ENCODE results near the gene ZFAND2A.
A peak's percentile ranks its signal among the peaks of the same experiment; 100 is the strongest.
"Not testable (repeated sequence)": the region's sequence is repeated elsewhere in the genome, so short reads cannot be mapped to it uniquely, and the experiment has no call there.

The ZFAND2A gene

GRCh38 chr7:1159891-1160669 is at the start of gene ZFAND2A:
Gene ZFAND2A (minus strand): TSS chr7:1160196. CDS start chr7:1158212, 1,984 bp downstream.
- peak; percentile 99 for DNase-seq

GRCh38 chr7:1209097-1209496 is 49.1 kb upstream of the ZFAND2A start:
- DNase-seq = no peak

- not testable (repeated sequence) for DNase-seq
Observed at GRCh38 chr7:1205742-1206141, 45.7 kb upstream of the ZFAND2A start.

DNA sequence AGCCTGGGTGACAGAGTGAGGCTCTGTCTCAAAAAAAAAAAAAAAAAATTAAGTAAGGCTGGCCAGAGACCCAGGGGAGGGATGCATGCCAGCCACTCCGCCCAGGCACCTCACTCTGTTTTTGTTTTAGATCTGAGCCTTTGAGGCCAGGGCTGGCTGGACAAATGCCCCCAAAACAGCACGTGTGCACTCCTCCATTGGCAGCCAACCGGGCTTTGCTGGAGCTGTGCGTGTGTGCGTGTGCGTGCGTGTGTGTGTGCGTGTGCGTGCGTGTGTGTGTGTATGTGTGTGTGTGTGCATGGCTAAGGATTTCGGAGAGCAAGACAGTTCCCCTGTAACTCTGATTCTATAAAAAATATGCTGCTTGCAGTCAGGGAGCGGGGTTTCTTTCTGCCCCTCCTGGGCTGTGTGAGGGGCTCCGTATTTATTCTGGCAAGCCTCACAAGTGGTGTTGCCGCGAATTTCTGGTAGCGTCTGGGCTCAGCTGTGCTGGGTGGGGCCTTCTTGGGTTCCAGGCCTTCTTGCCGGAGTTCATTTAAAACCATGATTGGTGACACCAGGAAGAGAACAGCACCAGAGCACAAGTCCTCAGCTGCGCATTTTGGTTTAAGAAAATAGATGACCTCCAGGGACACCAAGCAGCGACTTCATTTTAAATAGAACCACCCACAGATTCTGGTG is 44.6 kb upstream of the ZFAND2A start:
- DNase-seq = no peak

DNA sequence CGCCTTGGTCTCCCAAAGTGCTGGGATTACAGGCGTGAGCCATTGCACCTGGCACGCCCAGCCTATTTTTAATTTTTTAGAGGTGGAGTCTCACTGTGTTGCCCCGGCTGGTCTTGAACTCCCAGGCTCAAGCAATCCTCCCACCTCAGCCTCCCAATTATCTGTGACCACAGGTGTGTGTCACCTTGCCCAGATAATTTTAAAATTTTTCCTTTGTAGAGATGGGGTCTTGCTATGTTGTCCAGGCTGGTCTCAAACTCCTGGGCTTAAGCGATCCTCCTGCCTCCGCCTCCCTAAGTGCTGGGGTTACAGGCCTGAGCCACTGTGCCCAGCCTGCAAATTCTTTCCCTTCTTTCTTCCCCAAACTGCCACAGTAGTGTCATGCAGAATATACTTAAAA is 42.9 kb upstream of the ZFAND2A start:
- not testable (repeated sequence) for DNase-seq

- no peak for DNase-seq
Observed at GRCh38 chr7:1201916-1202315, 41.9 kb upstream of the ZFAND2A start.

DNA sequence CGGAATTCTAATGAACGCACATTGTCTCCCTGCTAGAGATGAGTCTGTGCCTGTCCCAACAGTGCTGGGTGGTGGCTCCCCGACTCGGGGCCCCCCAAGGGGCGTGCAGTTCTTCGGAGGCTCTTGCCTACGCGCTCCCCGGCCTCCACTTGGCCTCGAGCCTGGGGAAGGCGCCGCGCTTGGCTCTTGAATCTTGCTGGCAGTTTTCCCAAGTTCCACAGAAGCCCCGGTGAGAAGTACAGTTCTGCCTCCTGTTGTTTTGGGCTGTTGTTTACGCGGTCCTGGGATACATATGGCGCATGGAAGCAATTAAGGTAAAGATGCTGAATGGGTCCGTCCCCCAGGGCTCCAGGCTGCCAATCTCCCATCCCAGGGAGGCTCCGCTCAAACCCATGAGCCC is 40.0 kb upstream of the ZFAND2A start:
- DNase-seq = no peak

GRCh38 chr7:1197997-1198625 is 38.1 kb upstream of the ZFAND2A start:
- no peak for DNase-seq

GRCh38 chr7:1196950-1197349 is 37.0 kb upstream of the ZFAND2A start:
- DNase-seq = no peak

DNA sequence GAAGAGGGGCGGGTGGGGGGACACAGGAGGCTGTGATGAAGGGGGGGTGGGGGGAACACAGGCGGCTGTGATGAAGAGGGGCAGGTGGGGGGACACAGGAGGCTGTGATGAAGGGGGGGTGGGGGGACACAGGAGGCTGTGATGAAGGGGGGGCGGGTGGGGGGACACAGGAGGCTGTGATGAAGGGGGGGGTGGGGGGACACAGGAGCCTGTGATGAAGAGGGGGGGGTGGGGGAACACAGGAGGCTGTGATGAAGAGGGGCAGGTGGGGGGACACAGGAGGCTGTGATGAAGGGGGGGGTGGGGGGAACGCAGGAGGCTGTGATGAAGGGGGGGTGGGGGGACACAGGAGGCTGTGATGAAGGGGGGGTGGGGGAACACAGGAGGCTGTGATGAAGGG is 36.4 kb upstream of the ZFAND2A start:
- not testable (repeated sequence) for DNase-seq

- peak; percentile 49 for DNase-seq
Observed at GRCh38 chr7:1193593-1194424, 33.8 kb upstream of the ZFAND2A start.

DNA sequence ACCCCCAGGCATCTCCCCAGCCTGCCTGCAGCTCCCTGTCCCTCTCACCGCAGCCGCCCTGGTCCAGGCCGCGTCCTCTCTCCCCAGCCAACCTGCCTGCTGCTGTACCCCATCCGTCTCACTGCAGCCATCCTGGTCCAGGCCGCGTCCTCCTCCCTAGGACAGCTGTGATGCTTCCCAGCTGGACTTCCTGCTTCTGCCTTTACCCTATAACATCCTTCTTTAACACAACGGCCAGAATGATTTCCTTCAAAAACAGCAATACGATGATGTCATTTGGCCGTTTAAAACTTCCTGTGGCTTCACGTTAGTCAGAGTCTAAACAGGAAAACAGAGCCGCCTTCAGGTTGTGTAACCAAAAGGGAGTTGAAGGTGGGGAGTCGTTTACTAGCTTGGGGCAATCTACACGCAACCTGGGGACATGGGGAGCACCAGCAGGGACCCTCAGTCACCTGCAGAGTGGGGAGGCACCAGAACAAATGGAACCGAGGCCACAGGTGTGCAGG is 32.2 kb upstream of the ZFAND2A start:
- DNase-seq = no peak

GRCh38 chr7:1189986-1190772 is 30.2 kb upstream of the ZFAND2A start:
- DNase-seq = no peak

- DNase-seq = no peak
Observed at GRCh38 chr7:1188720-1189294, 28.8 kb upstream of the ZFAND2A start.

DNA sequence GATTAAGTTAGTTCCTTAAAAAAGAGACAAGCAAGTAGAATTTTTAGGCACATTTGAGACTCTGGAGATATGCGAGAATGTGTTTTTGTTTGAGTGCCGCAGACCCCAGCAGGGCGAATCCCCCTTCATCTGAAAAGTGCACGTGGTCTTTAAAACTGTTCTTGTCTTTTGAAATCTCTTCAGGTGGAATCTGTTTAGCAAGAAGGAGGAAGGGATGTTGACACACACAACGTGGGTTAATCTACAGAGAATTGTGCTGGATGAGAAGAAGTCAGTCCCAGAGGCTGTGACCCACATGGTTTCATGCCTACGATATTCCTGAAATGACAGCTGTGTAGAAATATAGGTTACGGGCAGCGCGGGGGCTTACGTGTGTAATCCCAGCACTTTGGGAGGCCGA is 27.1 kb upstream of the ZFAND2A start:
- no peak for DNase-seq

- no peak for DNase-seq
Observed at GRCh38 chr7:1181640-1182039, 21.6 kb upstream of the ZFAND2A start.

DNA sequence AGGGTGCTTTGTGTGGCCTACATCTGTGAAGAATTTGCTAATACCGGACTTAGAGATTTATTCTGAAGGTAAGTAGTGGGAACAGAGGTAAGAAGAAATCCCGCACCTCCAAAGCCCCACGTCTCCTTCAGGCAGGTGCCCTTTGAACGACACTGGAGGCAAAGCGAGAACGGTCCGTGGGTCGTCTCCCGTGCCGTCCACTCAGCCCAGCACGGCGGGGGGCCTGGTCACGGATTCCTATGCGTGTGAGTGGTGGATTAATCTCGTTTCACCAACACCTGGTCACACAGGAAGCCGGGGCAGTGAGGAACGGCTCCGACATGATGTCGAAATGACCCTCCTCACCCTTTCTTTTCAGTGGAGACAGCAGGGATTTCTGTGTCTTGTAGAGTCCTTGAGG is 21.0 kb upstream of the ZFAND2A start:
- DNase-seq = no peak

GRCh38 chr7:1176891-1177373 is 16.9 kb upstream of the ZFAND2A start:
- DNase-seq = peak; percentile 91

GRCh38 chr7:1175967-1176851 is 16.2 kb upstream of the ZFAND2A start:
- DNase-seq = peak; percentile 91

GRCh38 chr7:1175597-1175966 is 15.6 kb upstream of the ZFAND2A start:
- no peak for DNase-seq

All from stimulated activated CD4-positive, alpha-beta T cell treated with anti-CD3 and anti-CD28 coated beads, Interleukin-15, amount 100 ng/mL, for 24 hours (primary cell).